HG03066 (cell line): ENCODE measurements around the gene ZNF700.
"Not testable (repeated sequence)": the region's sequence is repeated elsewhere in the genome, so short reads cannot be mapped to it uniquely, and the experiment has no call there.

Source experiments
- ATAC-seq: cut with Tn5 transposase; IDR thresholded peaks from one replicate; pipeline ENCODE4 v1.9.1; 2021; ENCODE audit warnings: low read depth; ENCODE audit not compliant: unreplicated experiment

The ZNF700 gene

GRCh38 chr19:11935829-11936228 lies 10.9 kb downstream of the ZNF700 start:
- ATAC-seq: not testable (repeated sequence)

- ATAC-seq: not testable (repeated sequence)
Measured at GRCh38 chr19:11938383-11938782, 13.5 kb downstream of the ZNF700 start.

GRCh38 chr19:11941361-11941887 lies 16.5 kb downstream of the ZNF700 start:
- not testable (repeated sequence) for ATAC-seq

- ATAC-seq: no peak
Measured at GRCh38 chr19:11942008-11942842, 17.3 kb downstream of the ZNF700 start.

- no peak for ATAC-seq
Measured at GRCh38 chr19:11942843-11943108, 17.9 kb downstream of the ZNF700 start.

GRCh38 chr19:11944656-11945055 lies 19.7 kb downstream of the ZNF700 start:
- ATAC-seq: no peak

- no peak for ATAC-seq
Measured at GRCh38 chr19:11948646-11949045, 23.7 kb downstream of the ZNF700 start.

- no peak for ATAC-seq
Measured at GRCh38 chr19:11949201-11949600, 24.3 kb downstream of the ZNF700 start.

- ATAC-seq: not testable (repeated sequence)
Measured at GRCh38 chr19:11949614-11950080, 24.7 kb downstream of the ZNF700 start.

- ATAC-seq: no peak
Measured at GRCh38 chr19:11950312-11950711, 25.4 kb downstream of the ZNF700 start.

GRCh38 chr19:11963566-11964355 lies 38.9 kb downstream of the ZNF700 start:
- no peak for ATAC-seq

GRCh38 chr19:11964496-11964857 lies 39.6 kb downstream of the ZNF700 start:
- no peak for ATAC-seq

- ATAC-seq: peak; percentile 83
Measured at GRCh38 chr19:11964858-11965645, 40.1 kb downstream of the ZNF700 start, which contains the start of gene ZNF763. TSS of gene ZNF763 (plus strand) at chr19:11965040. CDS start at chr19:11965209, 169 bp downstream.

- ATAC-seq: no peak
Measured at GRCh38 chr19:11970174-11970573, 45.3 kb downstream of the ZNF700 start.

GRCh38 chr19:11971041-11971440 lies 46.1 kb downstream of the ZNF700 start:
- no peak for ATAC-seq

GRCh38 chr19:11973019-11973810 lies 48.3 kb downstream of the ZNF700 start:
- no peak for ATAC-seq

GRCh38 chr19:11978492-11979100 lies 53.7 kb downstream of the ZNF700 start:
- ATAC-seq: no peak

GRCh38 chr19:11979527-11979926 lies 54.6 kb downstream of the ZNF700 start:
- no peak for ATAC-seq

GRCh38 chr19:11982526-11982925 lies 57.6 kb downstream of the ZNF700 start:
- ATAC-seq: no peak
